Activated CD4-positive, alpha-beta T cell treated with anti-CD3 and anti-CD28 coated beads for 48 hours (primary cell): Measurements from ENCODE around the gene FGF12.

Experiments used
- DNase-seq: peaks from one replicate; pipeline ENCODE4 v3.0.0-alpha.2; 2020

FGF12 gene

GRCh38 chr3:192326656-192327055 lies 400.7 kb downstream of the FGF12 start:
- no peak for DNase-seq

GRCh38 chr3:192317564-192317963 lies 409.8 kb downstream of the FGF12 start:
- no peak for DNase-seq

GRCh38 chr3:192313605-192314004 lies 413.7 kb downstream of the FGF12 start:
- DNase-seq: no peak

- no peak for DNase-seq
These were observed 419.7 kb downstream of the FGF12 start for GRCh38 chr3:192307631-192308030.

- DNase-seq: no peak
These were observed 424.1 kb downstream of the FGF12 start for GRCh38 chr3:192303235-192303634.

- DNase-seq: no peak
These were observed 424.6 kb downstream of the FGF12 start for GRCh38 chr3:192302721-192303120.

GRCh38 chr3:192299921-192300320 lies 427.4 kb downstream of the FGF12 start:
- no peak for DNase-seq

GRCh38 chr3:192296845-192297244 lies 430.5 kb downstream of the FGF12 start:
- no peak for DNase-seq

GRCh38 chr3:192284443-192285072 lies 442.8 kb downstream of the FGF12 start:
- DNase-seq: no peak

GRCh38 chr3:192281207-192281880 lies 446.0 kb downstream of the FGF12 start:
- no peak for DNase-seq

GRCh38 chr3:192279664-192280063 lies 447.7 kb downstream of the FGF12 start:
- no peak for DNase-seq

- DNase-seq: no peak
These were observed 449.9 kb downstream of the FGF12 start for GRCh38 chr3:192277477-192277876.

- DNase-seq: no peak
These were observed 451.5 kb downstream of the FGF12 start for GRCh38 chr3:192275741-192276355.

GRCh38 chr3:192273697-192274010 lies 453.7 kb downstream of the FGF12 start:
- DNase-seq: no peak

GRCh38 chr3:192273001-192273696 lies 454.2 kb downstream of the FGF12 start:
- DNase-seq: no peak

- no peak for DNase-seq
These were observed 465.3 kb downstream of the FGF12 start for GRCh38 chr3:192262001-192262400.

GRCh38 chr3:192261135-192261534 lies 466.2 kb downstream of the FGF12 start:
- no peak for DNase-seq

GRCh38 chr3:192260116-192261010 lies 467.0 kb downstream of the FGF12 start:
- no peak for DNase-seq

- no peak for DNase-seq
These were observed 467.7 kb downstream of the FGF12 start for GRCh38 chr3:192259661-192260060.

GRCh38 chr3:192258721-192259120 lies 468.6 kb downstream of the FGF12 start:
- DNase-seq: no peak

- DNase-seq: no peak
These were observed 471.5 kb downstream of the FGF12 start for GRCh38 chr3:192255839-192256238.

- DNase-seq: no peak
These were observed 474.0 kb downstream of the FGF12 start for GRCh38 chr3:192253138-192253887.
